ENCODE data around the gene NOL7.
A peak's percentile ranks its signal among the peaks of the same experiment; 100 is the strongest.

The NOL7 gene

DNA sequence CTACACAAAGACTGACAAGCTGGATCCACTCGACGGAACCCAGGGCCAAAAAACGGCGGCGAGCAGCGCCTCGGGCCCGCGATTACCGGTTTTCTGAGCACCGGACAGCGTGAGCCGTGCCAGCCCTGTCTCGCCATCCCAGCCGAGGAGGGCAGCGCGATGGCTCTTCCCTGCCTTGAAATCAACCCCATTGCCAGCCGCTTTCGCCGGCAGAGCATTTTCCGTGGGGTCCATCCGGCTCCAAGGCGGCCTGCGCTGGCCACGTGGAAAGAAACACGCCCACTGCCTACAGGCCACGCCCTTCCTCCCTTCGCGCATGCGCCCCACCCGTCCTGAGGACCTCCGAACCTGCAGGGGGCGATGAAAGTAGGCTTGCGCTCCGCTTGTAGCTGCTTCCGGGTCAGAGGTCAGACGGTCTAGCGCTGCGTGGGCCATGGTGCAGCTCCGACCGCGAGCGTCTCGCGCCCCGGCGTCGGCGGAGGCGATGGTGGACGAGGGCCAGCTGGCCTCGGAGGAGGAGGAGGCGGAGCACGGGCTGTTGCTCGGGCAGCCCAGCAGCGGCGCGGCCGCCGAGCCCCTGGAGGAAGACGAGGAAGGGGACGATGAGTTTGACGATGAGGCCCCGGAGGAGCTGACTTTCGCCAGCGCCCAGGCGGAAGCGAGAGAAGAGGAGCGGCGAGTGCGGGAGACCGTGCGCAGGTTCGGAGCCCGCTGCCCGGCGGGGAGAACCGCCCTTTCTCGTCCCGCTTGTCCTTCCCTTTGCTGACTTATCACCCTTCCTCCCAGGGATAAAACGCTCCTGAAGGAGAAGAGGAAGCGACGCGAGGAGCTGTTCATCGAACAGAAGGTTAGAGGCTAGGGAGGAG lies at the start of gene NOL7:
NOL7 (plus strand) TSS at position 410 of the 866 bp plus-strand sequence; CDS start at position 434, 24 bp downstream.
- H3K36me3 ChIP-seq (ENCODE audit: control insufficient read depth, insufficient read depth, low read length), result peaks cover 35% of the 10 kb centered on the region
- H3K27ac ChIP-seq (ENCODE audit: low read depth, low read length), result peak within 1 kb of the TSS; percentile 78
- peaks cover 9% of the 10 kb centered on the region; the same call in 1 of the 2 replicates for H3K4me1 ChIP-seq (ENCODE audit: control insufficient read depth, insufficient read depth, low read length)

GRCh38 chr6:13565921-13566320 lies 49.2 kb upstream of the NOL7 start:
- Histone ChIP-seq H3K36me3 (ENCODE audit: control insufficient read depth, insufficient read depth, low read length) (no peaks in the 10 kb centered on the region), H3K27ac (ENCODE audit: low read depth, low read length) (no peak overlapping the region), H3K27me3 (ENCODE audit: control insufficient read depth, insufficient read depth, low read length) (no peaks in the 10 kb centered on the region), H3K4me1 (ENCODE audit: control insufficient read depth, insufficient read depth, low read length) (peaks cover 2% of the 10 kb centered on the region; the same call in 1 of the 2 replicates), H3K9me3 (ENCODE audit: control insufficient read depth, insufficient read depth, low read length) (no peaks in the 10 kb centered on the region), H3K4me3 (ENCODE audit: low read depth, low read length) (no peak overlapping the region), H3K9ac (ENCODE audit: low read depth, low read length) (no peak overlapping the region)

More for the DNA sequence above, at the start of gene NOL7:
- peak within 1 kb of the TSS; percentile 91 for H3K9ac ChIP-seq (ENCODE audit: low read depth, low read length)
- peak within 1 kb of the TSS; percentile 100 for H3K4me3 ChIP-seq (ENCODE audit: low read depth, low read length)
- H3K9me3 ChIP-seq (ENCODE audit: control insufficient read depth, insufficient read depth, low read length), result no peaks in the 10 kb centered on the region
- H3K27me3 ChIP-seq (ENCODE audit: control insufficient read depth, insufficient read depth, low read length), result no peaks in the 10 kb centered on the region

DNA sequence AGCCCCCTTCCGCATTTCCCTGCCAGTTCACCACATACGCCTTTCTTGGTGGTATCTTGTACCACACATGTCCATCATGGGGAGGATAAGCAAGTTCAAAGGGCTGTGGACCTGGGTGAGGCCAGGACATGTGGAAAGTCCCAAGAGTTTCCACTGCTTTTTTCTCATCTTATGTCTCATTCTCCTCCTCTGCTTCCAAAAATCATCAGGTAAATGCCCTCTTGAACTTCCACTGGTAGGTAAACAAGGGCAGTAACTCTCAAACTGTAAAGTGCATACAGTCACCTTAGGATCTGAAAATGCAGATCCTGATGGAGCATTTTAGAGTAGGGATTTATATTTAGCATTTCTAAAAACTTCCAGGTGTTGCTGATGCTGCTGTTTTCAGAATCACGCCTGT lies 48.6 kb upstream of the NOL7 start:
- H3K9me3 ChIP-seq (ENCODE audit: control insufficient read depth, insufficient read depth, low read length), result no peaks in the 10 kb centered on the region
- no peak overlapping the region for H3K9ac ChIP-seq (ENCODE audit: low read depth, low read length)
- H3K27ac ChIP-seq (ENCODE audit: low read depth, low read length), result no peak overlapping the region
- no peaks in the 10 kb centered on the region for H3K4me1 ChIP-seq (ENCODE audit: control insufficient read depth, insufficient read depth, low read length)
- no peaks in the 10 kb centered on the region for H3K27me3 ChIP-seq (ENCODE audit: control insufficient read depth, insufficient read depth, low read length)
- H3K4me3 ChIP-seq (ENCODE audit: low read depth, low read length), result no peak overlapping the region
- no peaks in the 10 kb centered on the region for H3K36me3 ChIP-seq (ENCODE audit: control insufficient read depth, insufficient read depth, low read length)

DNA sequence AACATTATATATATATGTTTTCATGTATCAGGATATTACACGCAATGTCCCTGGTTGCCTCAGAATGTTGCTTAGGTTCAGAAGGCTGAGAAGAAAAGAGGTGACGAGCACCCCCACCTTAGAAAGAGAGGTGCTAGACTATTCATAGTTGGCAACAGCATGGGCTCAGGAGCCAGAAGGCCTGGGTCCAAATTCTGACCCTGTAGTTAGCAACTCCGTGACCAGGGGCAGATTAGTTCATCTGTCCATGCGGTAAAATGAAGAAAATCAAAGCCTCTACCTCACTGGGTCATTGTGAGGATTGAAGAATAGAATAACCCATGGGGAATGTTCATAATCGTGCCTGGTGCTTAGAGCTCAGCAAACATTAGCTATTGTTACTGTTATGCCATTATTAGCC lies 46.2 kb upstream of the NOL7 start:
- Histone ChIP-seq H3K4me1 (ENCODE audit: control insufficient read depth, insufficient read depth, low read length) (peaks cover 7% of the 10 kb centered on the region), H3K27me3 (ENCODE audit: control insufficient read depth, insufficient read depth, low read length) (no peaks in the 10 kb centered on the region), H3K4me3 (ENCODE audit: low read depth, low read length) (no peak overlapping the region), H3K36me3 (ENCODE audit: control insufficient read depth, insufficient read depth, low read length) (no peaks in the 10 kb centered on the region), H3K9me3 (ENCODE audit: control insufficient read depth, insufficient read depth, low read length) (no peaks in the 10 kb centered on the region), H3K27ac (ENCODE audit: low read depth, low read length) (no peak overlapping the region), H3K9ac (ENCODE audit: low read depth, low read length) (no peak overlapping the region)

GRCh38 chr6:13572240-13572639 lies 42.9 kb upstream of the NOL7 start:
- H3K4me1 ChIP-seq (ENCODE audit: control insufficient read depth, insufficient read depth, low read length), result peaks cover 7% of the 10 kb centered on the region
- H3K36me3 ChIP-seq (ENCODE audit: control insufficient read depth, insufficient read depth, low read length), result no peaks in the 10 kb centered on the region
- H3K9me3 ChIP-seq (ENCODE audit: control insufficient read depth, insufficient read depth, low read length), result no peaks in the 10 kb centered on the region
- no peaks in the 10 kb centered on the region for H3K27me3 ChIP-seq (ENCODE audit: control insufficient read depth, insufficient read depth, low read length)
- H3K27ac ChIP-seq (ENCODE audit: low read depth, low read length), result no peak overlapping the region
- no peak overlapping the region for H3K4me3 ChIP-seq (ENCODE audit: low read depth, low read length)
- no peak overlapping the region for H3K9ac ChIP-seq (ENCODE audit: low read depth, low read length)

DNA sequence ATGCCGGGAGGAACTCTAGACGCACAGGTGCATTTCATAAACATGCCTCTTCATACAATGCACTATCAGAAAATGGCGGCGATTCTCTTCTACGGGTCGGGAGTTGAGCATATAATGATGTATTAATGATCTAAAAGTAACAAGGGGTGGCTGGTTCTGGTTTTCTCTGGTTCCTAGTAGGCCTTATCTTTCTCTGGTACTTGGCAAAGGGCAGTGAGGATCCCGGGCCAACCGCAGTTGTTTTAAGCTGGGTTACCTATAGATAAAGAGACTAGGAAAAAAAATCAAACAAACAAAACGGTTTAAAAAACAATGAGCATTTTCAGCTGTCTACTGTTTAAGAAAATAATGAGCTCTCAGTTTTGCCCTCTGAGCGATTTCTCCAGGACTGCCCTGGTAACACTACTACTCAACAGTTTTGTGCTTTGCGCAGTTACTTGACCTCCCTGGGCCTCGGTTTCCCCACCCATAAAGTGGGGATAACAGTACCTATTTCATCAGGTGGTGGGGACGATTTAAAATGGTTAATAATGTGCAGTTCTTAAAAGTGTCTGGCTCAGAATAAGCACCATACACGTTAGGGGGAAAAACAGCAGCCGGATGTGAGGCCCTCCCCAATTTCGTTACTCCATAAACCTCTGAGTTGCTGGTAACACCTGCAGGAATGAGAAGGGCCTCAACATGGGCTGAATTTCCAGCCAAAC lies 42.0 kb upstream of the NOL7 start:
- peak overlapping the region; percentile 71 for H3K9ac ChIP-seq (ENCODE audit: low read depth, low read length)
- H3K27ac ChIP-seq (ENCODE audit: low read depth, low read length), result peak overlapping the region; percentile 98
- H3K9me3 ChIP-seq (ENCODE audit: control insufficient read depth, insufficient read depth, low read length), result no peaks in the 10 kb centered on the region
- H3K27me3 ChIP-seq (ENCODE audit: control insufficient read depth, insufficient read depth, low read length), result no peaks in the 10 kb centered on the region
- H3K4me3 ChIP-seq (ENCODE audit: low read depth, low read length), result peak overlapping the region; percentile 80
- no peaks in the 10 kb centered on the region for H3K36me3 ChIP-seq (ENCODE audit: control insufficient read depth, insufficient read depth, low read length)
- H3K4me1 ChIP-seq (ENCODE audit: control insufficient read depth, insufficient read depth, low read length), result peaks cover 7% of the 10 kb centered on the region

DNA sequence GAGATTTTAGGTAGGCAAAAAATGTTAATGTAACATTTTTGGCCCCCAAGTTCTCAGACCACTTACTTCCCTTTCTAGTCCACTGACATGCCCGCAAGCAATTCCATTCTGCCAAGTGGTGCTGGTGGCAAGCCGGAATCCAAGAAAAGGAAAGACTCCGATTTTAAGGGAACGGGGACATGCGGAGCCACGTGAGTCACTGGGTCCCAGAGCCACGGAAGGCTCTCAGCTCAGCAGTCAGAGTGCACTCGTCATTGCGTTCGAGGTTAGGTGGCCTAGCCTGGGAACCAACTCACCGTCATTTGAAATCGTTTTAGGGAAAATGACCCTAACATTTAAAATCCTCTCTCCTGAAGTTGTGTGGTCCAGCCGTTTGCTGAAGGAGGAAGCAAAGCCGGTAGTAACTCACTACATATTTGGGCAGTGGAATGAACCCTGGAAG lies 41.4 kb upstream of the NOL7 start:
- Histone ChIP-seq H3K36me3 (ENCODE audit: control insufficient read depth, insufficient read depth, low read length) (no peaks in the 10 kb centered on the region), H3K4me3 (ENCODE audit: low read depth, low read length) (peak overlapping the region; percentile 80), H3K4me1 (ENCODE audit: control insufficient read depth, insufficient read depth, low read length) (peaks cover 7% of the 10 kb centered on the region), H3K27ac (ENCODE audit: low read depth, low read length) (peak overlapping the region; percentile 98), H3K9me3 (ENCODE audit: control insufficient read depth, insufficient read depth, low read length) (no peaks in the 10 kb centered on the region), H3K27me3 (ENCODE audit: control insufficient read depth, insufficient read depth, low read length) (no peaks in the 10 kb centered on the region), H3K9ac (ENCODE audit: low read depth, low read length) (peak overlapping the region; percentile 71)

DNA sequence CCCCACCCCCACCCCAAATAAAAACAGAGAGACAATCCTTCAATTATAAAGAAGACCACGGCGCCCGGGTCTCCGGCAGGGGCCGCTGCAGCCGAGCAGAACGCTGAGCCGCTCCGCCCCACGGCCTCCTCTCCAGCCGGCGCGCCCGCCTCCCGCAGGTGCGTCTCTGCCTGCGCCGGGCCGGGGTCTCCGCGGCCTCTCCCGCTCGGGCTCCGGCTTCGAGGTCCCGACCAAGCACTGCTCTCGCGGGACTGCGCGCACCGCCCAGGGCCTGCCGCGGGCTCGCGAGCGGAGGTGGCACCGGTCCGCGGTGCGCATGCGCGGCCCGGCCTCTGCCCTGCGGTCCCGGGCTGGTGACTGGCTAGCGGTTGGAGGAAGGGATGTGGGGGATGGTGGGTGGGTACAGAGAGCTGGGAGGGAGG lies 41.0 kb upstream of the NOL7 start:
- H3K9me3 ChIP-seq (ENCODE audit: control insufficient read depth, insufficient read depth, low read length), result no peaks in the 10 kb centered on the region

DNA sequence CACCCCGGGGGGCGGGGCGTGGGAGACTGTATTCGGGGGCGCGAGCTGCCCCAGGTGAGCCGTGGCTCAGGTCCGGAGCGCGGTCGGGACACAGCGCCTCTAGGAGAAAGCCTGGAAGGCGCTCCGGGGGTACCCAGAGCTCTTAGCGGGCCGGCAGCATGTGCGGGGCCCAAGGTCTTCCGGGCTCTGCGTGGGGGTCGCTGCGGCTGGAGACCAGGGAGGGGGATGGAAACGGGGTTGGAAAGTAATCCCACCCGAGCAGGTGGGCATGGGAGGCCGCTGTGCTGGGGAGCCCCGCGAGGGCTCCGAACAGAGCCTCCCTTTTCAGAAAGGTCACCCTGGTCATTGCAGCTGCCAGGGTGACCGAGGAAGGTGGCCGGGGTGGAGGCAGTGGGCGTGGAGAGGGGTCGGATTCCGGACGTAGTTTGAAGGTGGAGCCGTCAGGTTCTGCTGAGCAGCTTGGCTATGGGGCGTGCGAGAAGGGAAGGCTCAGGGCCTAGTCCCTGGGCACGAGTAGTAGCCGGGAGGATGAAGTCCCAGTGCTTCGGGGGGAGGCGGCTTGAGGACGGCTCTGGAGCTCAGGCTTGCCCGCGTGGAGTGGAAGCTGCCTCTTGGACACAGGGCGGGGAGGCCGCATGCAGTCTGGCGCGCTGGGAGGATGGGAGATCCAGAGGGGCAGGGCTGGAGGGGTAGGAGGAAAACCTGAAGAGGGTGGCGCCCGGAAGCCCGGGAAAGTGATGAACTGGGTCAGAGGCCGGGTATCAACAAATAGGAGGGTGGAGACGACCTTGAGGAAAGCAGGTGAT lies 40.4 kb upstream of the NOL7 start, which contains the start of gene SIRT5:
SIRT5 (plus strand) TSS at position 31 of the 806 bp plus-strand sequence. CDS start 9,510 bp downstream, outside the sequence.
- Histone ChIP-seq H3K27me3 (ENCODE audit: control insufficient read depth, insufficient read depth, low read length) (no peaks in the 10 kb centered on the region), H3K9me3 (ENCODE audit: control insufficient read depth, insufficient read depth, low read length) (no peaks in the 10 kb centered on the region), H3K36me3 (ENCODE audit: control insufficient read depth, insufficient read depth, low read length) (0 out of 2 replicates have a peak, but pooled peaks cover 4% of the 10 kb centered on the region), H3K9ac (ENCODE audit: low read depth, low read length) (peak within 1 kb of the TSS; percentile 77), H3K27ac (ENCODE audit: low read depth, low read length) (peak within 1 kb of the TSS; percentile 98), H3K4me1 (ENCODE audit: control insufficient read depth, insufficient read depth, low read length) (peaks cover 7% of the 10 kb centered on the region), H3K4me3 (ENCODE audit: low read depth, low read length) (peak within 1 kb of the TSS; percentile 80)

More for the DNA sequence above, 41.0 kb upstream of the NOL7 start:
- no peaks in the 10 kb centered on the region for H3K36me3 ChIP-seq (ENCODE audit: control insufficient read depth, insufficient read depth, low read length)
- H3K4me1 ChIP-seq (ENCODE audit: control insufficient read depth, insufficient read depth, low read length), result peaks cover 7% of the 10 kb centered on the region
- H3K4me3 ChIP-seq (ENCODE audit: low read depth, low read length), result peak overlapping the region; percentile 80
- H3K27me3 ChIP-seq (ENCODE audit: control insufficient read depth, insufficient read depth, low read length), result no peaks in the 10 kb centered on the region
- peak overlapping the region; percentile 98 for H3K27ac ChIP-seq (ENCODE audit: low read depth, low read length)
- peak overlapping the region; percentile 77; the same call in 1 of the 2 replicates for H3K9ac ChIP-seq (ENCODE audit: low read depth, low read length)

DNA sequence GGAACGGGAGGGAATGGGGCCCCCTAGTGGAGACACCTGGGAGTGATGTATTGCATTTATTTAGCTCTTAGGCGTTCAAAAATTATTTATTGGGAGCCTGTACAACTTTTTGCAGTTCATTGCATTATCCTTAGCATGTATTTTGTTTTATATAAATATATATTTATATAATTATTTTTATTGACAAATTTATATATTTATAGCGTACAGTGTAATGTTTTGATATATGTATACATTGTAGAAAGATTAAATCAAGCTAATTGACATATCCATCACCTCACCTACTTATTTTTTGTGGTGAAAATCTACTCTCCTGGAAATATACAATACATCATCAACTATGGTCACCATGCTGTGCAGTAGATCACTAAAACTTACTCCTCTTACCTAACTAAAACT lies 39.8 kb upstream of the NOL7 start:
- Histone ChIP-seq H3K27me3 (ENCODE audit: control insufficient read depth, insufficient read depth, low read length) (no peaks in the 10 kb centered on the region), H3K9ac (ENCODE audit: low read depth, low read length) (no peak overlapping the region), H3K27ac (ENCODE audit: low read depth, low read length) (peak overlapping the region; percentile 98), H3K4me1 (ENCODE audit: control insufficient read depth, insufficient read depth, low read length) (peaks cover 7% of the 10 kb centered on the region), H3K9me3 (ENCODE audit: control insufficient read depth, insufficient read depth, low read length) (no peaks in the 10 kb centered on the region), H3K4me3 (ENCODE audit: low read depth, low read length) (peak overlapping the region; percentile 80), H3K36me3 (ENCODE audit: control insufficient read depth, insufficient read depth, low read length) (0 out of 2 replicates have a peak, but pooled peaks cover 8% of the 10 kb centered on the region)

Measured in HUES48 (cell line).